Keratinocyte (primary cell): ENCODE results near the gene HS1BP3.
A peak's percentile ranks its signal among the peaks of the same experiment; 100 is the strongest.

Experiments used
- EZH2 ChIP-seq: IDR thresholded peaks from one replicate; pipeline ENCODE4 v1.6.1; 2012; ENCODE audit warnings: inconsistent platforms, mild to moderate bottlenecking, low read length, moderate library complexity
- TF ChIP-seq, protein P1 (sequence below), 3 experiments: IDR thresholded peaks in 1 of 3; conservative IDR thresholded peaks in 1 of 3; optimal IDR thresholded peaks in 1 of 3; 2 replicates in 2 of 3; 3 replicates in 1 of 3; pipeline versions ENCODE3 to v1.5.1; 2011; ENCODE audit warnings: low read length in 3 of 3, mild to moderate bottlenecking in 3 of 3, moderate library complexity in 2 of 3, control low read depth in 1 of 3, inconsistent platforms in 1 of 3; ENCODE audit not compliant: insufficient read depth in 2 of 3; ENCODE audit errors: extremely low read depth in 1 of 3

DNA sequence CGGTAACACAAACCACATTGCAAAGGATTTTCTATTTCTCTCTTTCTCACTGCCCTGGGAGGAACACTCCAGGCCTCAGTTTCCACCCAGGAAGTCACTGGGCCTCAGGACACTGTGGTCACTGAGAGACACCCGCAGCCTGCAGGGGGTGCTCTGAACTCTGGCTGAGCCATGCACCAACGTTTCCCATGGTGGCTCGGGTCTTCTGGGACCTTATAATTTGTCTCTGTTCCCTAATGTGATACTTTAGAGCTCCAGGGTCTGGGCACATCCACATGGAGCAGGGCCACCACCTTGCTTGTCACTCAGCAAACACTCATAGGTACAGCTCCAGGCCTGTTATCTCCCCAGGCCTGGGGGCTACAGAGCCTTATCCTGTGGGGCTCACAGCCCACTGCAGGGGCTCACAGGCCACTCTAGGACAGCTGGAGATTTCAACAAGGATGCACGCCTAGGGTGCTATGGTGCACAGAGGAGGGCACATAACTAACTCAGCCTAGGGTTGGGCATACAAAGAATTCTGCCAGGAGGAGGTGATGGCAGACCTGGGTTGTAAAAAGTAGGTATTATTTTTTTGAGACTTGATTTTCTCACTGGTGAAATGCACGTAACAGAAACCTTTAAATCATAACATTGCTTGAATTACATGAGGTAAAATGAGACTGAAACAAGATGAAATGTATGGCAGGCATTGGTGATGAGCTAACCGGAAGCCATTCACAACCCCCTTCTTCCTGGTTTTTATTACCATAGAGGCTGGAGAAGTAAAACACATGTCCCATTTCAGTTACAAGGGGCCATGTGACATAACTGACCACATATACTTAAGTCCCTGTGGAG, 3.0 kb upstream of the HS1BP3 start:
- TF ChIP-seq, protein P1, sequence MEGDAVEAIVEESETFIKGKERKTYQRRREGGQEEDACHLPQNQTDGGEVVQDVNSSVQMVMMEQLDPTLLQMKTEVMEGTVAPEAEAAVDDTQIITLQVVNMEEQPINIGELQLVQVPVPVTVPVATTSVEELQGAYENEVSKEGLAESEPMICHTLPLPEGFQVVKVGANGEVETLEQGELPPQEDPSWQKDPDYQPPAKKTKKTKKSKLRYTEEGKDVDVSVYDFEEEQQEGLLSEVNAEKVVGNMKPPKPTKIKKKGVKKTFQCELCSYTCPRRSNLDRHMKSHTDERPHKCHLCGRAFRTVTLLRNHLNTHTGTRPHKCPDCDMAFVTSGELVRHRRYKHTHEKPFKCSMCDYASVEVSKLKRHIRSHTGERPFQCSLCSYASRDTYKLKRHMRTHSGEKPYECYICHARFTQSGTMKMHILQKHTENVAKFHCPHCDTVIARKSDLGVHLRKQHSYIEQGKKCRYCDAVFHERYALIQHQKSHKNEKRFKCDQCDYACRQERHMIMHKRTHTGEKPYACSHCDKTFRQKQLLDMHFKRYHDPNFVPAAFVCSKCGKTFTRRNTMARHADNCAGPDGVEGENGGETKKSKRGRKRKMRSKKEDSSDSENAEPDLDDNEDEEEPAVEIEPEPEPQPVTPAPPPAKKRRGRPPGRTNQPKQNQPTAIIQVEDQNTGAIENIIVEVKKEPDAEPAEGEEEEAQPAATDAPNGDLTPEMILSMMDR (optimal IDR thresholded peaks at IDR 0.05 in 1 of 3, IDR thresholded peaks at IDR 0.05 in 1 of 3, conservative IDR thresholded peaks at IDR 0.05 in 1 of 3; ENCODE audit: extremely low read depth in 1 of 3, insufficient read depth in 2 of 3, low read length in 3 of 3) = peak in 2 of 3 experiments; percentile 4 to 5
- TF ChIP-seq EZH2 = no peak
